ENCODE data around the gene TRIM29. TPM values are rescaled to one million over a fixed set of nuclear protein-coding genes. Genes with fewer than 3 reads are reported as not detected.

Gene TRIM29
- total and polyA plus RNA-seq, 2 of the 13 experiments (the other 11 are each of a cell fraction or from before 2014, with no cell fraction given) = 0.86 TPM

DNA sequence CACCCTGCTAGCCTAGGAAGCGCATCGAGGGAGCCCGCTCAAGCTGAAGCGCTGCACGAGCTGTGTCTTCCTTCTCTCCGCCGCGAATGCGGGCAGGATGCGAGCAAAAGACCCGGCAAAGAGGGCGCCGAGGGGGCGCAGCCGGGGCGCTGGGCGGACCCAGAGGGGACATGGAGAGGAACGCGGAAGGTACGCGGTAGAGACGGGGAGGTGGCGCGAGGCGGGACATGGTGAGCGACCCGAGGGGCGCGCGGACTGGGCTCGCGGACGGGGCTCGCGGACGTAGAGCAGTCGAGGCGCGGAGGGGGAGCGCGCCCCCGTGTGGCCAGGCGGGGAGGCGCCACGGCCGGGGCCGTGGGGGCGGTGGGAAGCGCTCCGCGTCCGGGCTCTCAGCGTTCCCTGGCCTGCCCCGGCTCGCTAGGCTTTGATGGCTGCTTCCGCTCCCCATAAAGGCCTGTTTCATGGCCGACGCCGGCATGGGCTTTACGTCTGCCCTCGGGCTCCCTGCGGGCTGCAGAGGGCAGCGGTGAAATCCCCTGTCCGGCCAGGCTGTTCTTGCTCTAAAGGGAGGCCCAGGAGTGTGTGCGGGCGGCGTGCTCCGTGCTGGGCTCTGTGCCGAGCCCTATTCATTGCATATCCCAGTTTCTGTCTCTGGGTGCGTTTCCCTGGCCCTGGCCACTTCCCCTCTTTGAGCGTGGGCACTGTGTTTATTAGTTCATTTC is 31.2 kb upstream of the TRIM29 start (continued):
- TF ChIP-seq ISL2 (CRISPR knock-in tag; IDR thresholded peaks at IDR 0.05) = no peak; the same call in 1 of the 2 replicates
- TF ChIP-seq EZH2 (conservative IDR thresholded peaks at IDR 0.05; ENCODE audit: low read depth, low read length) = no peak
- TF ChIP-seq NFRKB (IDR thresholded peaks at IDR 0.05) = no peak
- TF ChIP-seq, protein P1, sequence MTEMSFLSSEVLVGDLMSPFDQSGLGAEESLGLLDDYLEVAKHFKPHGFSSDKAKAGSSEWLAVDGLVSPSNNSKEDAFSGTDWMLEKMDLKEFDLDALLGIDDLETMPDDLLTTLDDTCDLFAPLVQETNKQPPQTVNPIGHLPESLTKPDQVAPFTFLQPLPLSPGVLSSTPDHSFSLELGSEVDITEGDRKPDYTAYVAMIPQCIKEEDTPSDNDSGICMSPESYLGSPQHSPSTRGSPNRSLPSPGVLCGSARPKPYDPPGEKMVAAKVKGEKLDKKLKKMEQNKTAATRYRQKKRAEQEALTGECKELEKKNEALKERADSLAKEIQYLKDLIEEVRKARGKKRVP (CRISPR knock-in tag; IDR thresholded peaks at IDR 0.05) = no peak
- peak; percentile 47; the same call in 1 of the 2 replicates for TF ChIP-seq ZNF232 (CRISPR knock-in tag; IDR thresholded peaks at IDR 0.05; ENCODE audit: borderline replicate concordance)
- no peak for TF ChIP-seq RXRA (CRISPR knock-in tag; IDR thresholded peaks at IDR 0.05)
- TF ChIP-seq, protein P2, sequence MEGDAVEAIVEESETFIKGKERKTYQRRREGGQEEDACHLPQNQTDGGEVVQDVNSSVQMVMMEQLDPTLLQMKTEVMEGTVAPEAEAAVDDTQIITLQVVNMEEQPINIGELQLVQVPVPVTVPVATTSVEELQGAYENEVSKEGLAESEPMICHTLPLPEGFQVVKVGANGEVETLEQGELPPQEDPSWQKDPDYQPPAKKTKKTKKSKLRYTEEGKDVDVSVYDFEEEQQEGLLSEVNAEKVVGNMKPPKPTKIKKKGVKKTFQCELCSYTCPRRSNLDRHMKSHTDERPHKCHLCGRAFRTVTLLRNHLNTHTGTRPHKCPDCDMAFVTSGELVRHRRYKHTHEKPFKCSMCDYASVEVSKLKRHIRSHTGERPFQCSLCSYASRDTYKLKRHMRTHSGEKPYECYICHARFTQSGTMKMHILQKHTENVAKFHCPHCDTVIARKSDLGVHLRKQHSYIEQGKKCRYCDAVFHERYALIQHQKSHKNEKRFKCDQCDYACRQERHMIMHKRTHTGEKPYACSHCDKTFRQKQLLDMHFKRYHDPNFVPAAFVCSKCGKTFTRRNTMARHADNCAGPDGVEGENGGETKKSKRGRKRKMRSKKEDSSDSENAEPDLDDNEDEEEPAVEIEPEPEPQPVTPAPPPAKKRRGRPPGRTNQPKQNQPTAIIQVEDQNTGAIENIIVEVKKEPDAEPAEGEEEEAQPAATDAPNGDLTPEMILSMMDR (CRISPR knock-in tag; IDR thresholded peaks at IDR 0.05) = peak; percentile 71
- TF ChIP-seq ZNF7 (CRISPR knock-in tag; IDR thresholded peaks at IDR 0.05) = no peak
- 0 out of 2 replicates have a peak, but pooled peaks have one; percentile 20 for TF ChIP-seq REL (CRISPR knock-in tag; conservative IDR thresholded peaks at IDR 0.05)
- 0 out of 2 replicates have a peak, but pooled peaks have one; percentile 11 for TF ChIP-seq ZNF138 (CRISPR knock-in tag; IDR thresholded peaks at IDR 0.05; ENCODE audit: low read depth)
- TF ChIP-seq SYNCRIP (IDR thresholded peaks at IDR 0.05; ENCODE audit: insufficient read depth, low read depth, low read length) = no peak
- TF ChIP-seq TEAD2 (CRISPR knock-in tag; IDR thresholded peaks at IDR 0.05) = no peak
- no peak for TF ChIP-seq MYNN (CRISPR knock-in tag; IDR thresholded peaks at IDR 0.05; ENCODE audit: low read depth)
- no peak for TF ChIP-seq ZNF674 (CRISPR knock-in tag; IDR thresholded peaks at IDR 0.05; ENCODE audit: low read depth)
- TF ChIP-seq THAP11 (CRISPR knock-in tag; IDR thresholded peaks at IDR 0.05) = 0 out of 2 replicates have a peak, but pooled peaks have one; percentile 42
- no peak for TF ChIP-seq SMC3 (IDR thresholded peaks at IDR 0.05; ENCODE audit: low read length)
- TF ChIP-seq, protein P3, sequence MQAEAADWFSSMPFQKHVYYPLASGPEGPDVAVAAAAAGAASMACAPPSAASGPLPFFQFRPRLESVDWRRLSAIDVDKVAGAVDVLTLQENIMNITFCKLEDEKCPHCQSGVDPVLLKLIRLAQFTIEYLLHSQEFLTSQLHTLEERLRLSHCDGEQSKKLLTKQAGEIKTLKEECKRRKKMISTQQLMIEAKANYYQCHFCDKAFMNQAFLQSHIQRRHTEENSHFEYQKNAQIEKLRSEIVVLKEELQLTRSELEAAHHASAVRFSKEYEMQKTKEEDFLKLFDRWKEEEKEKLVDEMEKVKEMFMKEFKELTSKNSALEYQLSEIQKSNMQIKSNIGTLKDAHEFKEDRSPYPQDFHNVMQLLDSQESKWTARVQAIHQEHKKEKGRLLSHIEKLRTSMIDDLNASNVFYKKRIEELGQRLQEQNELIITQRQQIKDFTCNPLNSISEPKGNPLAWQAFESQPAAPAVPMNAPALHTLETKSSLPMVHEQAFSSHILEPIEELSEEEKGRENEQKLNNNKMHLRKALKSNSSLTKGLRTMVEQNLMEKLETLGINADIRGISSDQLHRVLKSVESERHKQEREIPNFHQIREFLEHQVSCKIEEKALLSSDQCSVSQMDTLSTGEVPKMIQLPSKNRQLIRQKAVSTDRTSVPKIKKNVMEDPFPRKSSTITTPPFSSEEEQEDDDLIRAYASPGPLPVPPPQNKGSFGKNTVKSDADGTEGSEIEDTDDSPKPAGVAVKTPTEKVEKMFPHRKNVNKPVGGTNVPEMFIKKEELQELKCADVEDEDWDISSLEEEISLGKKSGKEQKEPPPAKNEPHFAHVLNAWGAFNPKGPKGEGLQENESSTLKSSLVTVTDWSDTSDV (CRISPR knock-in tag; IDR thresholded peaks at IDR 0.05) = no peak
- TF ChIP-seq NFE2 (CRISPR knock-in tag; IDR thresholded peaks at IDR 0.05) = no peak
- peak; percentile 67 for TF ChIP-seq XRCC5 (optimal IDR thresholded peaks at IDR 0.05; ENCODE audit: low read length)
- TF ChIP-seq, protein P4, sequence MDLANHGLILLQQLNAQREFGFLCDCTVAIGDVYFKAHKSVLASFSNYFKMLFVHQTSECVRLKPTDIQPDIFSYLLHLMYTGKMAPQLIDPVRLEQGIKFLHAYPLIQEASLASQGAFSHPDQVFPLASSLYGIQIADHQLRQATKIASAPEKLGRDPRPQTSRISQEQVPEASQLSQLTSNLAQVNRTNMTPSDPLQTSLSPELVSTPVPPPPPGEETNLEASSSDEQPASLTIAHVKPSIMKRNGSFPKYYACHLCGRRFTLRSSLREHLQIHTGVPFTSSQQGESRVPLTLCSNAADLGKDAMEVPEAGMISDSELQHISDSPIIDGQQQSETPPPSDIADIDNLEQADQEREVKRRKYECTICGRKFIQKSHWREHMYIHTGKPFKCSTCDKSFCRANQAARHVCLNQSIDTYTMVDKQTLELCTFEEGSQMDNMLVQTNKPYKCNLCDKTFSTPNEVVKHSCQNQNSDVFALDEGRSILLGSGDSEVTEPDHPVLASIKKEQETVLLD (CRISPR knock-in tag; IDR thresholded peaks at IDR 0.05; ENCODE audit: low read depth) = no peak
- peak; percentile 26; the same call in 1 of the 2 replicates for TF ChIP-seq ZSCAN20 (CRISPR knock-in tag; IDR thresholded peaks at IDR 0.05; ENCODE audit: borderline replicate concordance)

All from HepG2 (cell line).